ENCODE results near the gene VAV3.

DNA sequence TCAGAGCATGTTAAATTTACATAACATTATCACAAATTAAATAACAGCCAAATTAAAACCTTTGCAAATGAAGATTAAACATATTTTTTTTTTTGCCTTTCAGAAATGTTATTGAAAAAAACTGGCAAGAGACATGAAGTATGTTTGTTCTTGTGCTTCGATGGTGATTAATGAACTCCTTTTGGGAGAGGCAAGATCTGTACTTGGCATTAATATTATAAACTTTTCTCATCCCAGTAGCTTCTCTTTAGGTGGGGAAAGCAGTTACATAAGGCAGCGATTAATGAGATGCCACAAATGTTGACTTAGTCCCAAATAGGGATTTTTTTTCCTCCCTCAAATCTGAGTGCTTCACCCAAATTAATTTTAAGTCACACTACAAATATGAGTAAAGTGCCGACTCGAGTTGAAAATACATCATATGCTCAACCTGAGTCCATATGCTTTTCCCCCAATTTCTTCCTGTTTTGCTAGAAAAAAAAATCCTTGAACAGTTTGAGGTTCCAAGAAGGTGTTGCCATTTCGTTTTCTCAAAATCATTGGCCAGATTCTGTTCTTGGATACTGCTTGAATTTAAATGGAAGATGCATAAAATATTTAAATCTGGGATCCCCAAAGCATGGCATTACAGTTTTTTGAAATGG is 294.5 kb downstream of the VAV3 start:
- no peak for TF ChIP-seq EZH2 (IDR thresholded peaks at IDR 0.05; ENCODE audit: insufficient read depth, poor library complexity, severe bottlenecking)
- TF ChIP-seq EZH2phosphoT487 (IDR thresholded peaks at IDR 0.05; ENCODE audit: insufficient read depth, low read depth), result no peak
